GM18511 (cell line): ENCODE data around the gene SPAG7.

ENCODE experiments used
- ATAC-seq: cut with Tn5 transposase; IDR thresholded peaks from one replicate; pipeline ENCODE4 v1.9.1; 2021; ENCODE audit warnings: mild to moderate bottlenecking, moderate library complexity; ENCODE audit not compliant: unreplicated experiment

Gene SPAG7

GRCh38 chr17:4978726-4979125 is 11.1 kb upstream of the SPAG7 start:
- ATAC-seq: no peak

- ATAC-seq: no peak
These were observed 6.6 kb upstream of the SPAG7 start for GRCh38 chr17:4974115-4974670.

DNA sequence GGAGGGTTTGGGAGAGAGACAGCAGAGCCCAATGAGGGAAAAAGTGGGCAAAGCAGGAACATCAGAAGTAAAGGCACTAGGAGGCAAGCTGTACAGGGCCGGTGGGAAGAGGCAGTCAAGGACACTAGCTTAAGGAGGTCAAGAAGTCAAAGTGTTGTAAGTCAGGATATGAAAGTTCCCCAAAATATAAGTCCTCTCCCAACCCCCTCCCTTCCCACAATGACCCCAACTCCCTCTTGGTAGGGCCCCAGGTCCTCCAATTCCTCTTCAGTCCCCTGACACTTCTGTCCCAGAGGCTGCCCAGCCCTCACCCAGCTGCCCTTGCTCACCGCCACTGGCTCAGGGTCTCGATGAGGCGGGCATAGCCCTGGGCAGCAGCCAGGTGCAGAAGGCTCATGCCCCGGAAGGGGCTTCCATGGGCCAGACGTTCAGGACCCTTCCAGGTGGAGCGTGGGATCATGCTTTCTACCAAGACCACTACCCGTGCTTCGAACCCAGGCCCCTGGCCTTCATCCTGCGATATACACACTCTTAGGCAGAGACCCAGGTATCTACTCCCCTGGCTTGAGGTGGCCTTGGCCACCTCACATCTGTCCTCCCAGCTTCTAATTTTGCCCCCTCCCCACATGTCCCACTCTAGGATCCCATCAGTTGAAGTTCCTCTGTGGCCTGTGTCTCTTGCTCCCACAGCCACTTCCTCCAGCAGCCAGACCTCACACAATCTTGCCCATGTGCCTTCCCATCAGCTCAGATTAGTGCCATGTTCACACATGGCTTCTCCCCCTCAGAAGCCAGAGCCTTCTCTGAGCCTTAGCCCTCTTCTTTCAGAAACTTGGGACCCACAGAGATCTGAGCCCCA is 5.9 kb upstream of the SPAG7 start:
- no peak for ATAC-seq

DNA sequence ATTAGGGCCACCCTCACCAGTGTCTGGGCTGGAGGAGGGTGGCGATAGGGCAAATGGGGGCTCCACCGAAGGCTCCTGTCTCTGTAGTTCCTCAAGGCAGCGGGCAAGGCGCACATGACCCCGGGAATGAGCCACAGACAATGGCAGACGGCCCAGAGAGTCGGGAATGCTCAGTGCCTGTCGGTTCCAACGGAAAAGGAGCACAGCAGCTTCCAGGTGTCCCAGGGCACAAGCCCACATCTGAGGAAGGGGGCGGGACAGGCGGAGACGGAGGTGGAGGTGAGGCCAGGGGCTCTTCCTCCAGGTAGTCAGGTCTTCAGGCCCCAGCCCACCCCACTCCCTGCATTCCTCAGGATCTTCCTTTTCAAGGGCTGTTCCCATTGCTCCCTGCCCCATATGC is 5.1 kb upstream of the SPAG7 start:
- ATAC-seq: no peak

DNA sequence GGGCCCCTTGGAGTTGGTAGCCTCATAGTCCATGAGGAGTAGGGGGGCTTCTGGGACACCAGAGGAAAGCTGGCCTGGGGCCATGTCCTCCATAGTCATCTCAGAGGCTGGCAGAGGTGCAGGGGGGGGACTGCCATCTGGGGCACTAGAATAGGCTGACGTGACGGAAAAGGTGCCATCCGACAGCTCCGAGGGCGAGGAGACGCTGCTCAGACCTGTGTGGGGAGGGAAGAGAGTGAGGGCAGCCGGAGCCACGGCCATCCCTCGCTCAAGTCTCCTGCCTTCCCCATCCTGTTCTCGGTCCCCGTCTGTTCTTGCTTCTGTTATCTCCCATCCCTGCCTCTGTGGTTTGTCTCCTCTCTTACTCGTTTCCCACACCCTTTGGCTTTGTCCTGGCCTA is 4.7 kb upstream of the SPAG7 start:
- no peak for ATAC-seq

GRCh38 chr17:4971826-4972225 is 4.2 kb upstream of the SPAG7 start:
- ATAC-seq: no peak

DNA sequence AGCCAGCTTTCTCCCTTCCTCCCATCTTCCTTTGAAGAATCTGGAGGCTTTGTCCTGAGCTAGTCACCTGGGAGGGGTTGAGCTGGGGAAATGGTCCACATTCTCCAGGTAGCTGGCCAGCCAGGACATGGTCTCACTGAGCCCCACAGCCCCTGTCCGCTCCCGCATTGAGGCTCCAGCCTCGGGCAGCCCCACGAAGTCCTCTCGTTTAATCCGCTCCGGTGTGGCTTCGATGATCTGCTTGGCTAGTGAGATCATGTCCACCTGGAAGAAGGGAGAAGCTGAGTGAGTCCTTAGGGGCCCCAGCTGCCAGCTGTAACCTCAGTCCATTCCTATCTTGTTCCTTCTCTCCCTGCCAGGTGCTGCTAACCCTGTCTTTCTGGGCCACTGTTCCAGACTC is 2.7 kb upstream of the SPAG7 start:
- ATAC-seq: no peak

DNA sequence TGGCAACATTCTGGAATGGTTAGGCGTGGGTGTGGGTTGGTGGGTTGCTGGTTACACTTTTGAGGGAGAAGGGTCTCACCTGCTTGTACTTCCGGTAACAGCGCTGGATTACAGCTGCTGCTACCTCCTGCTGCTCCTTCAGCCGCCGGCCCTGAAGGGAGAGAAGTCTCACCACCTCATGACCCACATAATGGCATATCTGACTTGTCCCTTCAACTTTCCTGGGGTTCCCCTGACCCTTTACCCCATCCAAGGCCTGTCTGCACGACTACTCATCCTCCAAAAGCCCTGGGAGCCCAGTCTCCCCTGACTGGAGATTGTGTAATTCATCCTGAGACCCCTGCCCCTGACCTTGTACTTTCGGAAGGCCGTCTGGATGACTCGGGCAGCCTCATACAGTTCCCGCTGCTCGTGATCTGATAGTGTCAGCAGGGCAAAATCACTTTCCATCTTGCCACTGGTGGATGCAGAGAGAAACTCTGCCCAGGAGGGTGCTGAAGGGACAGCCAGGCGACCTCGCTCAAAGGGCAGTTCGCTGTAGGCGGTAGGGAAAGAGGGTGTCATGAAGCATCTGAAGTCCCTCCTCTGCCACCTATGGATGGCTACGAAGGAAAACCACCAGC is 2.0 kb upstream of the SPAG7 start:
- no peak for ATAC-seq

DNA sequence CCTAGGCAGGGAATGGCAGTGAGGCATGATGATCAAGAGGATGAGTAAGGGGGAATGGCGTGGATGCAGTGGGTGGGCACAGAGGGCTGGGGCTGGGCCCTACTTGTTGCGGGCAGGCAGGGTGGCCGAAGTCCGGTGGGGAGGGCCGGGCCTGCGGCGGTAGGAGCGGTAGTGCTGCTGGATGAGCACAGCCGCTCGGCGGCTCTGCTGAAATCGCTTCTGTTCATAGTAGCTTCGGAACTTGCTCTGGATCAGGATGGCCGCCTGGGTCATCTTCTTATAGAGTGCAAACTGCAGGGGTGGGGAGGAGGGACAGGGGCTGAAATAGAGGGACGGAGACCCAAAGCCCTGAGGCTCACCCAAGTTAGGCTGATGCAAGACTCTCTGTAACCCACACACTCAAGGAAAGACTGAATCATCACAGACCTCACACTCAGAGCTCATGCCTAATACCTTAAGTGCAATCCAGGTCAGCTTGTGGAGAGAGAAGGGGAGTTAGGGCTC is 1.5 kb upstream of the SPAG7 start:
- ATAC-seq: no peak

- ATAC-seq: no peak
These were observed 949 bp upstream of the SPAG7 start for GRCh38 chr17:4968486-4969046.

DNA sequence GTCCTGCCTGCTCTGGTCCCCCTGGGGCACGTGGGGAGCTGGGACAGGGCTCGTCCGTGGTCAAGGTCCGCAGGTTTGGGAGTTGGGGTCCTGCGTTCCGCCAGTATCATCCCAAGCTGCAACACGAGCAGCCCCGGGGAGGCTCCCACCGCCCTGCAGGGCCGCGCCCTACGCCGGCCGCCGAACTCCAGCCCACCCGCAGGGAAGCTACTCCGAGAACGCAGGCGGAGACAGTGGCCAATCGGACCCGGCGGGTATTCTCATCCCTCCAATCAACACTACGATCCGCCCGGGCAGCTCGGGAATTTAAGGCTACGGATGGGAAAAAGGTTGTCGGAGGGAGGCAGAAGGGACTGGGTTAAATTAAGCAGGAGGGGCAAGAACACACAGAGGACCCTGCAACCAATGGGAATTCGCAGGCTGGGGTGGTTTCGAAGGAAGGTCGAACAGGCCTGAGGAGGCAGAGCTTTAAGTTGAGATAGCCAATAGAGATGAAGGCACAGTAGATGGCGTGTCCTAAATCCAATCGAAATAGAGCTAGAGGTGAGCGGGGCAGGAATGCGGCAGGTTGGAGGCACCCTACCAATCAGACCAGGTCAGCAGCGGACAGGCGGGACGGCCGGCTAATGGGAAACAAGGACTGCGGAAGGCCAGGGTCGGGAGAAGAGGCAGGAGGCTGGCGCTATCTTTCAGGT is 626 bp downstream of the SPAG7 start:
- ATAC-seq: peak; percentile 85

DNA sequence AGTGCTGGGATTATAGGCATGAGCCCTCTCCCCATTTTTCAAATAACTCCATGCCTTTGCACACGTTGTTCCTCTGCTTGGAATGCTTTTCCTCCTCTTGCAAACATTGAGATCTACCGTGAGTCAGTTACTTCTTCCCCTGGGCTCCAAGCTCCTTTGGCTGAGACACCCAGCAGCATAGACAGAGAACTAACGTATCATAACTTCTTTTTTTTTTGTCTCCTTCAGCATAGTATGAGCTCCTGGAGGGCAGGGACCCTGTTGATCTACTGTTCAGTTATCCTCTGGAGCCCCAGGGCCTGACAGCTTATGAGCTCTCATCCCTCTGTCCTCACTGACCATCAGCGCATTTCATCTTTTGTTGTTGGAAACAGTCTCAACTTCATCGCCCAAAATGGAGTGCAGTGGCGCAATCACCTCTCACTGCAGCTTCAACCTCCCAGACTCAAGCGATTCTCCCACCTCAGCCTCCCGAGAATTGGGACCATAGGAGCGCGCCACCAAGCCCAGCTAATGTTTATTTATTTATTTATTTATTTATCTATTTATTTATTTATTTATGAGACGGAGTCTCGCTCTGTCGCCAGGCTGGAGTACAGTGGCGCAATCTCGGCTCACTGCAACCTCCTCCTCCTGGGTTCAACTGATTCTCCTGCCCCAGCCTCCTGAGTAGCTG is 2.2 kb downstream of the SPAG7 start:
- no peak for ATAC-seq

GRCh38 chr17:4960279-4960922 is 7.2 kb downstream of the SPAG7 start:
- ATAC-seq: no peak

DNA sequence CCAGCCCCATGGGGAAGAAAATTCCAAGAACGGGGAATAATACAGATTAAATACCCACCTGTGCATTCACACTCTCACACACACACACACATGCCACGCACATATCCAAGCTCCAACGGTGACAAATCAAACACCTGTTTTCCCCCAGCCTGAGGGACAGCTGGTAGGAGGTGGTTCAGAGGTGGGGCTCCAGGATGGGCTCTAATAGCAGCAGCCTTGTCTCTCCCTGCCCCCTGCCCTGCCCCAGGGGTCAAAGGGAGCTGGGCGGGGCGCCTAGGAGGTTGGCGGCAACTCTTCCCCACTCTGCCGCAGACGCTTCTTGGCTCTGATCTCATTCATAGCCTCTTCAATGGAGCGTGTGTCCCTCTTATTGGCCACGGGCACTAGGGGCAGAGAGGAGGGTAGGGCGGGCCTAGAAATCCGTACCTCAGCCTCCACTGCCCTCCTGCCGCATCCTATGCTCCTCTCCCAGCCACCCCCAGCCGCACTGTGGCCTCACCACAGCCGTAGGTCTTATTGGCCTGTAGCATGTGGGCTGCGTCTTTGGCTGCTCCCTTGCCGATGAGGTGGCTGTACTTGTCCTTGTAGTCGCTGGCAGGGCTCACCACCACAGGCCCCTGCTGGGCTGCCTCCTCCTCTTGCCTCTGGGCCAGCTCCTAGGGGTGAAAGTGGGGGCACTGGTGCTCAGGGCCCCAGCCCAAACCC is 8.2 kb downstream of the SPAG7 start:
- ATAC-seq: no peak

DNA sequence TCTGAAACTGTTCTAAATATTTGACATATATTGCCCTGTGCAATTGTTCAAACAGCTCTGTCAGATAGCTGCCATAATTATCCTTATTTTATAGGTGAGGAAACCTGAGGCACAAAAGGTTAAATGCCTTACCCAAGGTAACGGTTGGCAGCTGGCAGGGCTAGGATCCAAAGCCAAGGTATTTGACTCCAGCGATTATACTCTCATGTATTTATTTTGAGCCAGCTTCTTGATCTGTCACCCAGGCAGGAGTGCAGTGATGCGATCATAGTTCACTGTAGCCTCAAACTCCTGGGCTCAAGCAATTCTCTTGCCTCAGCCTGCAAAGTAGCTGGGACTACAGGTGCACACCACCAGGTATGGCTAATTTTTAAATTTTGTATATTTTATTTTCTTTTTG is 9.5 kb downstream of the SPAG7 start:
- ATAC-seq: no peak

GRCh38 chr17:4956493-4957061 is 11.0 kb downstream of the SPAG7 start:
- no peak for ATAC-seq

GRCh38 chr17:4955091-4955490 is 12.5 kb downstream of the SPAG7 start:
- ATAC-seq: no peak

DNA sequence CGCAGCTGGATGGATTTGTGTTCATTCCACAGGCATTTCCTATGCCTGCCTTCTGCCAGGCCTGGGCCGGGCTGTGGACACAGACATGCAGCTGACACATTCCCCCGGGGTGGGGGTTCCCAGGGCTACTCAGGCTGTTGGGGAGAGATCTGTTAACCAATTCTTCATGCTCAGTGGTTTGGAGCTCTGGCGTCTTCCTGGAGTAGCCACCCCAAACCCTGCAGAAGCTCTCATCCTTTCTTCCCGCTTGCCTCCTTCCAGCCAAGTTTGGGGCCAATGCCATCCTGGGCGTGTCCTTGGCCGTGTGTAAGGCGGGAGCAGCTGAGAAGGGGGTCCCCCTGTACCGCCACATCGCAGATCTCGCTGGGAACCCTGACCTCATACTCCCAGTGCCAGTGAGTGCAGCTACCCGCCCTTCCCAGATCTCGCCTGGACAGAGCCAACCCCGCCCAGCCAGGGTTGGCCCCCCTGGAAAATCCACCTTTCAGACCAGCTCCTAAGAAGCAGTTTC is 14.1 kb downstream of the SPAG7 start:
- no peak for ATAC-seq

GRCh38 chr17:4951486-4951885 is 16.1 kb downstream of the SPAG7 start:
- no peak for ATAC-seq
